Endothelial cell of umbilical vein (primary cell): ENCODE data around the gene SHISA2. TPM values are rescaled to one million over a fixed set of nuclear protein-coding genes. Genes with fewer than 3 reads are reported as not detected.

ENCODE experiments used
- BruUV-seq: library from RNA; stranded (reverse); fragments of 400-500 nt; replicated peaks from 2 replicates; lab custom pipeline; 2021; lab: Mats Ljungman, UMichigan
- CTCF ChIA-PET: fragments of 300-600, 350-600 bp; sonication (Branson Sonifier 250); formaldehyde crosslinking; loops from one replicate; lab custom pipeline; 2021; ENCODE audit warnings: antibody characterized with exemption, inconsistent platforms; lab: Charles Lee
- POLR2A ChIA-PET: fragments of 300-600, 350-600 bp; sonication (Branson Sonifier 250); formaldehyde crosslinking; loops from one replicate; lab custom pipeline; 2021; ENCODE audit warnings: antibody characterized with exemption, inconsistent platforms; lab: Charles Lee
- DNase-seq: peaks from one replicate; pipeline ENCODE4 v3.0.0-alpha.2; 2011; ENCODE audit warnings: low read depth, low spot score
- FAIRE-seq: peaks from 2 replicates; lab custom pipeline; 2011; peaks lifted over from hg19 to GRCh38; lab: Jason Lieb, UNC
- H2AFZ ChIP-seq: 2 replicates; pipeline ENCODE4 v1.6.0; 2012; ENCODE audit warnings: low read depth, low read length, control low read depth, inconsistent platforms
- H3K27ac ChIP-seq: 2 replicates; pipeline ENCODE4 v1.5.1; 2011; ENCODE audit warnings: low read depth, mild to moderate bottlenecking, control low read depth, low read length, moderate library complexity; ENCODE audit not compliant: insufficient read depth
- H3K27me3 ChIP-seq, 2 experiments: 2 replicates each; pipeline versions ENCODE4 v1.6.0 to v1.6.1; 2011; ENCODE audit warnings: low read length in 2 of 2, mixed read lengths in 1 of 2; ENCODE audit not compliant: control insufficient read depth in 2 of 2, insufficient read depth in 2 of 2
- H3K36me3 ChIP-seq, 2 experiments: 2 replicates in 1 of 2; 3 replicates in 1 of 2; pipeline ENCODE4 v1.5.1; 2011; ENCODE audit warnings: low read length in 2 of 2, mild to moderate bottlenecking in 1 of 2, moderate library complexity in 1 of 2; ENCODE audit not compliant: control insufficient read depth in 2 of 2, insufficient read depth in 2 of 2; ENCODE audit errors: extremely low read depth in 1 of 2
- H3K4me1 ChIP-seq: 3 replicates; pipeline ENCODE4 v1.5.1; 2011; ENCODE audit warnings: mild to moderate bottlenecking, low read length; ENCODE audit not compliant: control insufficient read depth, insufficient read depth; ENCODE audit errors: extremely low read depth
- H3K4me2 ChIP-seq: 2 replicates; pipeline ENCODE4 v1.6.1; 2011; ENCODE audit warnings: low read length, control low read depth, mixed read lengths; ENCODE audit not compliant: insufficient read depth
- H3K4me3 ChIP-seq, 3 experiments: fragments of 200-600 bp in 1 of 3; sonication (generic), shearing (Covaris generic) in 1 of 3; replicated peaks in 1 of 3; 2 replicates each; pipeline ENCODE4 v1.5.1; 2011 to 2016; ENCODE audit warnings: control low read depth in 3 of 3, low read length in 3 of 3, mild to moderate bottlenecking in 2 of 3, inconsistent platforms in 1 of 3, low read depth in 1 of 3, moderate library complexity in 1 of 3; ENCODE audit not compliant: insufficient read depth in 1 of 3
- H3K79me2 ChIP-seq: 2 replicates; pipeline ENCODE4 v1.6.0; 2012; ENCODE audit warnings: low read length, inconsistent platforms; ENCODE audit not compliant: control insufficient read depth, insufficient read depth
- H3K9ac ChIP-seq: replicated peaks from 2 replicates; pipeline ENCODE3; 2011; ENCODE audit warnings: low read length, control low read depth; ENCODE audit not compliant: insufficient read depth; ENCODE audit errors: extremely low read depth
- H3K9me1 ChIP-seq: replicated peaks from 3 replicates; pipeline ENCODE4 v1.6.0; 2011; ENCODE audit warnings: mild to moderate bottlenecking, low read length; ENCODE audit not compliant: control insufficient read depth, insufficient read depth; ENCODE audit errors: extremely low read depth
- H3K9me3 ChIP-seq: replicated peaks from 2 replicates; pipeline ENCODE4 v1.5.1; 2012; ENCODE audit warnings: low read length, inconsistent platforms; ENCODE audit not compliant: control insufficient read depth, insufficient read depth
- H4K20me1 ChIP-seq: replicated peaks from 2 replicates; pipeline ENCODE3; 2011; ENCODE audit warnings: mild to moderate bottlenecking, low read length; ENCODE audit not compliant: control insufficient read depth, insufficient read depth; ENCODE audit errors: extremely low read depth
- EZH2 ChIP-seq: IDR thresholded peaks from 2 replicates; pipeline ENCODE4 v1.6.1; 2012; ENCODE audit warnings: borderline replicate concordance, low read depth, mild to moderate bottlenecking, moderate library complexity, low read length, inconsistent platforms; ENCODE audit not compliant: severe bottlenecking
- FOS ChIP-seq: IDR thresholded peaks from 2 replicates; pipeline ENCODE4 v1.6.1; 2011; ENCODE audit warnings: mild to moderate bottlenecking, low read length, moderate library complexity, borderline replicate concordance; ENCODE audit not compliant: insufficient read depth
- GATA2 ChIP-seq: IDR thresholded peaks from 2 replicates; pipeline ENCODE4 v1.7.0; 2011; ENCODE audit warnings: low read depth, mild to moderate bottlenecking, moderate library complexity, mixed read lengths, low read length; ENCODE audit not compliant: insufficient read length, insufficient read depth
- JUN ChIP-seq: IDR thresholded peaks from 2 replicates; pipeline ENCODE4 v1.6.1; 2011; ENCODE audit warnings: borderline replicate concordance, low read depth; ENCODE audit not compliant: insufficient read length, insufficient read depth
- MYC ChIP-seq: IDR thresholded peaks from one replicate; pipeline ENCODE4 v1.6.1; 2011; ENCODE audit warnings: mild to moderate bottlenecking, low read depth, low read length
- POLR2A ChIP-seq: IDR thresholded peaks from 2 replicates; pipeline ENCODE4 v1.6.1; 2012; ENCODE audit warnings: low read depth, mild to moderate bottlenecking, control low read depth, low read length
- POLR2AphosphoS5 ChIP-seq: IDR thresholded peaks from 2 replicates; pipeline ENCODE4 v1.6.1; 2012; ENCODE audit warnings: low read depth, mild to moderate bottlenecking, control low read depth, low read length, moderate library complexity; ENCODE audit not compliant: insufficient read depth
- dilution Hi-C: fragments of 300-500 bp; cut with MboI; formaldehyde crosslinking; loops from one replicate; pipeline ENCODE4 v1.15.0; 2019; ENCODE audit warnings: low sequenced_read_pairs; ENCODE audit not compliant: extremely low pct_ligation_motif_present
- intact Hi-C: fragments of 100-400 bp; cut with micrococcal nuclease; formaldehyde crosslinking; loops from one replicate; pipeline ENCODE4 v1.10.0; 2022
- polyA plus RNA-seq, 4 experiments: library from polyadenylated mRNA; depleted of rRNA in 3 of 4; stranded (reverse) in 3 of 4; unstranded in 1 of 4; fragments of >200 nt; gene quantifications; 2 replicates each; pipeline versions ENCODE4 v1.2.1 to v1.2.3, GENCODE V29; 2011 to 2012; ENCODE audit warnings: missing spikeins in 1 of 4
- total RNA-seq: library from RNA; stranded (reverse); gene quantifications from 2 replicates; pipeline ENCODE4 v1.2.3, GENCODE V29; 2021
- TF ChIP-seq, protein P1 (sequence below): IDR thresholded peaks from 2 replicates; pipeline ENCODE4 v1.6.1; 2011; ENCODE audit not compliant: insufficient read depth, insufficient read length
- TF ChIP-seq, protein P2 (sequence below), 2 donors: IDR thresholded peaks; 1 replicate in 1 of 2; 2 replicates in 1 of 2; pipeline ENCODE4 v1.5.1; 2011; ENCODE audit warnings: low read length in 2 of 2, mild to moderate bottlenecking in 2 of 2, moderate library complexity in 2 of 2, control low read depth in 1 of 2, inconsistent platforms in 1 of 2, low read depth in 1 of 2; ENCODE audit not compliant: insufficient read depth in 1 of 2; ENCODE audit errors: extremely low read depth in 1 of 2

Gene SHISA2
- total and polyA plus RNA-seq, 2 donors (not counting 3 experiments of a cell fraction or from before 2014, with no cell fraction given), result 1.5 to 2.5 TPM

DNA sequence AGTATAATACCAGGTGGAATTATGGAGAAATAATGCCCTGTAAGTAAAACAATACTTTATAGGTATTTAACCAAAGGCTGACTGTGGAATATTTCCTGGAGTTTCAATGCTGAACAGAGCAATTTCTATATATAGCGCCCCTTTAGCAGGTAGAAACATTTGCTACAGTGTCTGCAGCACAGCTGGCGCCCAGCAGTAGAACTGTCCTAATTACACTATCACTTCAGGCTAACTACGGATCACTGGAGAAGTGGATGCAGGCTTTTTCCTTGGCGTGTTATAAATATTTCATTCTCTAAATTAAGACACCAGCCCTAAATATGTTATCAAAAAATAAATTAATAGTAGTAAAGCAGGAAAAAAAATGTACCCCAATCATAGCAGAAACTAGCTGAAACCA is 3.1 kb downstream of the SHISA2 start:
- Histone ChIP-seq H2AFZ (no peak overlapping the region), H3K27me3 (peaks cover 5 to 9% of the 10 kb centered on the region in 2 experiments), H3K4me1 (peaks cover 19% of the 10 kb centered on the region), H4K20me1 (peaks cover 3% of the 10 kb centered on the region), H3K4me2 (peak overlapping the region; percentile 75), H3K79me2 (peaks cover 38% of the 10 kb centered on the region), H3K36me3 (no peaks in the 10 kb centered on the region), H3K9me1 (no peaks in the 10 kb centered on the region), H3K27ac (no peak overlapping the region), H3K9ac (no peak overlapping the region), H3K9me3 (no peaks in the 10 kb centered on the region), H3K4me3 (peak overlapping the region in 2 of 3 experiments; percentile 50 to 89)
- POLR2A ChIA-PET, result no interaction called here
- TF ChIP-seq POLR2AphosphoS5, result no peak
- TF ChIP-seq, protein P1, sequence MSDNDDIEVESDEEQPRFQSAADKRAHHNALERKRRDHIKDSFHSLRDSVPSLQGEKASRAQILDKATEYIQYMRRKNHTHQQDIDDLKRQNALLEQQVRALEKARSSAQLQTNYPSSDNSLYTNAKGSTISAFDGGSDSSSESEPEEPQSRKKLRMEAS, result no peak
- no peak for TF ChIP-seq GATA2
- no peak for TF ChIP-seq MYC
- TF ChIP-seq EZH2, result no peak
- TF ChIP-seq, protein P2, sequence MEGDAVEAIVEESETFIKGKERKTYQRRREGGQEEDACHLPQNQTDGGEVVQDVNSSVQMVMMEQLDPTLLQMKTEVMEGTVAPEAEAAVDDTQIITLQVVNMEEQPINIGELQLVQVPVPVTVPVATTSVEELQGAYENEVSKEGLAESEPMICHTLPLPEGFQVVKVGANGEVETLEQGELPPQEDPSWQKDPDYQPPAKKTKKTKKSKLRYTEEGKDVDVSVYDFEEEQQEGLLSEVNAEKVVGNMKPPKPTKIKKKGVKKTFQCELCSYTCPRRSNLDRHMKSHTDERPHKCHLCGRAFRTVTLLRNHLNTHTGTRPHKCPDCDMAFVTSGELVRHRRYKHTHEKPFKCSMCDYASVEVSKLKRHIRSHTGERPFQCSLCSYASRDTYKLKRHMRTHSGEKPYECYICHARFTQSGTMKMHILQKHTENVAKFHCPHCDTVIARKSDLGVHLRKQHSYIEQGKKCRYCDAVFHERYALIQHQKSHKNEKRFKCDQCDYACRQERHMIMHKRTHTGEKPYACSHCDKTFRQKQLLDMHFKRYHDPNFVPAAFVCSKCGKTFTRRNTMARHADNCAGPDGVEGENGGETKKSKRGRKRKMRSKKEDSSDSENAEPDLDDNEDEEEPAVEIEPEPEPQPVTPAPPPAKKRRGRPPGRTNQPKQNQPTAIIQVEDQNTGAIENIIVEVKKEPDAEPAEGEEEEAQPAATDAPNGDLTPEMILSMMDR (IDR thresholded peaks at IDR 0.05; ENCODE audit: extremely low read depth in 1 of 2, insufficient read depth in 1 of 2, low read depth in 1 of 2, low read length in 2 of 2), result no peak
- no peak for TF ChIP-seq POLR2A
- TF ChIP-seq FOS, result no peak
- no peak for TF ChIP-seq JUN
- DNase-seq (no peak), FAIRE-seq (no peak)
- dilution Hi-C loops (no loop called here), intact Hi-C loops (no loop called here)
- CTCF ChIA-PET, result interaction anchor here (1.0 to 1.7 kb wide), 6 partner anchors 12 to 147 kb away, joined by 3 to 8 read pairs (median 4); no protein-coding TSS in a partner anchor
- no TSS peak for BruUV-seq
